ENCODE measurements around the gene MFAP2.

The MFAP2 gene

GRCh38 chr1:16980473-16981268 is at the start of gene MFAP2:
Gene MFAP2 (minus strand): TSS chr1:16980620. CDS start chr1:16978273, 2,347 bp downstream.
- in situ Hi-C loops (cut with HindIII; ENCODE audit: low pct_ligation_motif_present, low sequenced_read_pairs): no loop called here
- Histone ChIP-seq H3K36me3 (replicated peaks) (peaks cover 7% of the 10 kb centered on the region), H3K4me3 (ENCODE audit: low read depth, low read length) (peak within 1 kb of the TSS; percentile 80), H3K27me3 (replicated peaks) (no peaks in the 10 kb centered on the region), H3K27ac (peak within 1 kb of the TSS; percentile 81)
- DNase-seq: no peak
- TF ChIP-seq CTCF (IDR thresholded peaks at IDR 0.05; ENCODE audit: low read depth, low read length, missing control alignments): peak; percentile 2

GRCh38 chr1:17030206-17030605 is 49.8 kb upstream of the MFAP2 start:
- no peak for TF ChIP-seq CTCF (IDR thresholded peaks at IDR 0.05; ENCODE audit: low read depth, low read length, missing control alignments)

GRCh38 chr1:17028662-17029188 is 48.3 kb upstream of the MFAP2 start:
- DNase-seq: no peak
- in situ Hi-C loops (cut with HindIII; ENCODE audit: low pct_ligation_motif_present, low sequenced_read_pairs): no loop called here
- Histone ChIP-seq H3K27ac (no peak overlapping the region), H3K27me3 (replicated peaks) (no peaks in the 10 kb centered on the region), H3K4me3 (ENCODE audit: low read depth, low read length) (no peak overlapping the region), H3K36me3 (replicated peaks) (peaks cover 47% of the 10 kb centered on the region)
- no peak for TF ChIP-seq CTCF (IDR thresholded peaks at IDR 0.05; ENCODE audit: low read depth, low read length, missing control alignments)

More at GRCh38 chr1:17030206-17030605, 49.8 kb upstream of the MFAP2 start:
- Histone ChIP-seq H3K36me3 (replicated peaks) (peaks cover 39% of the 10 kb centered on the region), H3K4me3 (ENCODE audit: low read depth, low read length) (no peak overlapping the region), H3K27me3 (replicated peaks) (no peaks in the 10 kb centered on the region), H3K27ac (no peak overlapping the region)
- DNase-seq: no peak
- in situ Hi-C loops (cut with HindIII; ENCODE audit: low pct_ligation_motif_present, low sequenced_read_pairs): no loop called here

GRCh38 chr1:17027900-17028299 is 47.5 kb upstream of the MFAP2 start:
- H3K27me3 ChIP-seq (replicated peaks): no peaks in the 10 kb centered on the region
- in situ Hi-C loops (cut with HindIII; ENCODE audit: low pct_ligation_motif_present, low sequenced_read_pairs): no loop called here
- H3K27ac ChIP-seq: no peak overlapping the region
- no peak overlapping the region for H3K4me3 ChIP-seq (ENCODE audit: low read depth, low read length)
- H3K36me3 ChIP-seq (replicated peaks): peaks cover 53% of the 10 kb centered on the region
- no peak for TF ChIP-seq CTCF (IDR thresholded peaks at IDR 0.05; ENCODE audit: low read depth, low read length, missing control alignments)
- DNase-seq: no peak

GRCh38 chr1:17027403-17027802 is 47.0 kb upstream of the MFAP2 start:
- in situ Hi-C loops (cut with HindIII; ENCODE audit: low pct_ligation_motif_present, low sequenced_read_pairs): no loop called here
- Histone ChIP-seq H3K4me3 (ENCODE audit: low read depth, low read length) (no peak overlapping the region), H3K27ac (no peak overlapping the region), H3K36me3 (replicated peaks) (peaks cover 53% of the 10 kb centered on the region), H3K27me3 (replicated peaks) (no peaks in the 10 kb centered on the region)
- DNase-seq: no peak
- TF ChIP-seq CTCF (IDR thresholded peaks at IDR 0.05; ENCODE audit: low read depth, low read length, missing control alignments): no peak

Measured in brain microvascular endothelial cell (primary cell).